ENCODE results near the gene GLT8D1. TPM values are rescaled to one million over a fixed set of nuclear protein-coding genes. Genes with fewer than 3 reads are reported as not detected.

GLT8D1 gene
- total RNA-seq, 4 donors from 2014 or later, result 27.4 to 41.9 (median 35.9) TPM

- H3K4me3 ChIP-seq (ENCODE audit: low read depth, poor library complexity, severe bottlenecking), result no peak overlapping the region
- 84 to 100% methylated on average over 1 of the region's 1 CpG for WGBS, 2 donors
- intact Hi-C loops (cut with DNase I; ENCODE audit: low total_unique reads), result no loop called here
Observed at GRCh38 chr3:52650439-52650838, 55.2 kb downstream of the GLT8D1 start.

DNA sequence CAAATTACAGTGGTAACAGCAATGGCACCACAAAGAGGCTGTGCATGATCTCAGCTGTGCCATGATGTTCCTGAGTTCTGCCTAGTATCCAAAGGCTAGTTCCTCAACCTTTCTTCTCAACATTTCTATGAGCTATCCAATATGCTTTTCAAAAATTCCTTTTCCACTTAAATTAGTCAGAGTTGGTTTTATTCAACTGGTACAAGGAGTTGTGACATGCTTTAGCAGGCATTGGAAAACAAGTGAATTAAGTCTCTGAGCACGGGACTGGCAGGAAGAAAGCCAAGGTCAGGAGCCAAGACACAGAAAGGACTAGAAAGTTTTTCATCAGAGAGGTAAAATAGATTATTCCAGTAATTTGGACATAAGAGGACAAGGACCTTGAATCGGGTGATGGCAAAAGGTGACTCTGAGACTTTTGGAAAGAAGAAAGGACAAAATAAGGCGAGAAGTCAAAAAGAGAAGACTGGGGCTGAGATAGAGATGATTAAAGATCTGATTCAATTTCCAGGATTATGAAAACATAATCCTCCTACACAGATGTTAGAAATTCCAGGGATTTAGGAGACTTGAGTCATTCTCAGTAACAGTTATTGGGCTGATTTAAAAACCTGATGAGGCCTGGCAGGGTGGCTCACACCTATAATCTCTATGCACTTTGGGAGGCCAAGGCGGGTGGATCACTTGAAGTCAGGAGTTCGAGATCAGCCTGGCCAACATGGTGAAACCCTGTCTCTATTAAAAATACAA, 56.0 kb downstream of the GLT8D1 start:
- WGBS, 2 donors, result 87 to 88% methylated on average over 5 of the region's 5 CpGs
- DNase-seq (ENCODE audit: low spot score in 2 of 2), result peak in 1 of 2 donors; percentile 78
- TF ChIP-seq POLR2A (IDR thresholded peaks at IDR 0.05), result no peak
- TF ChIP-seq, protein P1, sequence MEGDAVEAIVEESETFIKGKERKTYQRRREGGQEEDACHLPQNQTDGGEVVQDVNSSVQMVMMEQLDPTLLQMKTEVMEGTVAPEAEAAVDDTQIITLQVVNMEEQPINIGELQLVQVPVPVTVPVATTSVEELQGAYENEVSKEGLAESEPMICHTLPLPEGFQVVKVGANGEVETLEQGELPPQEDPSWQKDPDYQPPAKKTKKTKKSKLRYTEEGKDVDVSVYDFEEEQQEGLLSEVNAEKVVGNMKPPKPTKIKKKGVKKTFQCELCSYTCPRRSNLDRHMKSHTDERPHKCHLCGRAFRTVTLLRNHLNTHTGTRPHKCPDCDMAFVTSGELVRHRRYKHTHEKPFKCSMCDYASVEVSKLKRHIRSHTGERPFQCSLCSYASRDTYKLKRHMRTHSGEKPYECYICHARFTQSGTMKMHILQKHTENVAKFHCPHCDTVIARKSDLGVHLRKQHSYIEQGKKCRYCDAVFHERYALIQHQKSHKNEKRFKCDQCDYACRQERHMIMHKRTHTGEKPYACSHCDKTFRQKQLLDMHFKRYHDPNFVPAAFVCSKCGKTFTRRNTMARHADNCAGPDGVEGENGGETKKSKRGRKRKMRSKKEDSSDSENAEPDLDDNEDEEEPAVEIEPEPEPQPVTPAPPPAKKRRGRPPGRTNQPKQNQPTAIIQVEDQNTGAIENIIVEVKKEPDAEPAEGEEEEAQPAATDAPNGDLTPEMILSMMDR (IDR thresholded peaks at IDR 0.05), result no peak
- intact Hi-C loops (cut with DNase I; ENCODE audit: low total_unique reads), result no loop called here
- H3K4me3 ChIP-seq (ENCODE audit: low read depth, poor library complexity, severe bottlenecking), result no peak overlapping the region

More at GRCh38 chr3:52650439-52650838, 55.2 kb downstream of the GLT8D1 start:
- no peak for DNase-seq (ENCODE audit: low spot score in 2 of 2)
- TF ChIP-seq, protein P1 (IDR thresholded peaks at IDR 0.05), result no peak
- no peak for TF ChIP-seq POLR2A (IDR thresholded peaks at IDR 0.05)

GRCh38 chr3:52645549-52645948, 60.0 kb downstream of the GLT8D1 start:
- TF ChIP-seq POLR2A (IDR thresholded peaks at IDR 0.05), result no peak
- TF ChIP-seq, protein P1 (IDR thresholded peaks at IDR 0.05), result no peak
- DNase-seq (ENCODE audit: low spot score in 2 of 2), result no peak
- intact Hi-C loops (cut with DNase I; ENCODE audit: low total_unique reads), result no loop called here
- no peak overlapping the region for H3K4me3 ChIP-seq (ENCODE audit: low read depth, poor library complexity, severe bottlenecking)
- WGBS, 2 donors, result 96% methylated on average over 6 of the region's 6 CpGs

Other genes with a start within 250 kb of the GLT8D1 start
- gene STAB1, start 210.5 kb downstream of the GLT8D1 start, total RNA-seq, result 10 to 100 TPM; 10.1 to 23.9 (median 12.1) TPM
- 10 to 100 TPM; 40.3 to 61.4 (median 48.0) TPM for gene NT5DC2, start 171.9 kb downstream of the GLT8D1 start, total RNA-seq
- gene UQCC5, start 169.2 kb downstream of the GLT8D1 start, total RNA-seq, result 10 to 100 TPM in 2 of 4 donors, 1 to 10 TPM in 2; 1.3 to 29.5 (median 6.3) TPM
- gene PBRM1, start 19.9 kb downstream of the GLT8D1 start, total RNA-seq, result 10 to 100 TPM; 51.6 to 78.7 (median 74.0) TPM
- gene GNL3, start 19.8 kb downstream of the GLT8D1 start, total RNA-seq, result 100 to 1,000 TPM in 1 of 4 donors, 10 to 100 TPM in 3; 79.3 to 111 (median 86.4) TPM
- 100 to 1,000 TPM in 2 of 4 donors, 10 to 100 TPM in 2; 80.4 to 134 (median 101) TPM for gene SPCS1, start 315 bp upstream of the GLT8D1 start, total RNA-seq
- gene NEK4, start 65.1 kb upstream of the GLT8D1 start, total RNA-seq, result 10 to 100 TPM in 2 of 4 donors, 1 to 10 TPM in 2; 9.2 to 15.9 (median 12.7) TPM
- under 1 TPM in 1 of 4 donors, not detected in 3; 0.39 TPM for gene ITIH1, start 71.8 kb upstream of the GLT8D1 start, total RNA-seq
- 10 to 100 TPM in 1 of 4 donors, 1 to 10 TPM in 1, under 1 TPM in 2; 0.17 to 19.3 (median 0.97) TPM for gene ITIH3, start 89.0 kb upstream of the GLT8D1 start, total RNA-seq
- gene ITIH4, start 124.9 kb upstream of the GLT8D1 start, total RNA-seq, result 1 to 10 TPM in 3 of 4 donors, under 1 TPM in 1; 0.38 to 3.6 (median 2.5) TPM
- 10 to 100 TPM in 1 of 4 donors, 1 to 10 TPM in 3; 5.5 to 13.1 (median 7.9) TPM for gene MUSTN1, start 129.2 kb upstream of the GLT8D1 start, total RNA-seq
- gene STIMATE, start 191.8 kb upstream of the GLT8D1 start, total RNA-seq, result 10 to 100 TPM; 12.7 to 20.7 (median 16.1) TPM